HG02763 (cell line): ENCODE measurements around the gene SMAP1.

Source experiments
- ATAC-seq: cut with Tn5 transposase; IDR thresholded peaks from one replicate; pipeline ENCODE4 v1.9.1; 2021; ENCODE audit warnings: mild to moderate bottlenecking, moderate library complexity; ENCODE audit not compliant: unreplicated experiment

SMAP1 gene

GRCh38 chr6:70884074-70884983 is 216.6 kb downstream of the SMAP1 start:
- ATAC-seq: peak; percentile 66

GRCh38 chr6:70886071-70886470 is 218.4 kb downstream of the SMAP1 start:
- ATAC-seq: no peak

GRCh38 chr6:70886661-70887060 is 219.0 kb downstream of the SMAP1 start:
- no peak for ATAC-seq

GRCh38 chr6:70889270-70889669 is 221.6 kb downstream of the SMAP1 start:
- ATAC-seq: no peak

- ATAC-seq: no peak
These were observed 226.3 kb downstream of the SMAP1 start for GRCh38 chr6:70894001-70894400.

- ATAC-seq: no peak
These were observed 232.4 kb downstream of the SMAP1 start for GRCh38 chr6:70900047-70900446.

- ATAC-seq: no peak
These were observed 233.6 kb downstream of the SMAP1 start for GRCh38 chr6:70901324-70901723.

DNA sequence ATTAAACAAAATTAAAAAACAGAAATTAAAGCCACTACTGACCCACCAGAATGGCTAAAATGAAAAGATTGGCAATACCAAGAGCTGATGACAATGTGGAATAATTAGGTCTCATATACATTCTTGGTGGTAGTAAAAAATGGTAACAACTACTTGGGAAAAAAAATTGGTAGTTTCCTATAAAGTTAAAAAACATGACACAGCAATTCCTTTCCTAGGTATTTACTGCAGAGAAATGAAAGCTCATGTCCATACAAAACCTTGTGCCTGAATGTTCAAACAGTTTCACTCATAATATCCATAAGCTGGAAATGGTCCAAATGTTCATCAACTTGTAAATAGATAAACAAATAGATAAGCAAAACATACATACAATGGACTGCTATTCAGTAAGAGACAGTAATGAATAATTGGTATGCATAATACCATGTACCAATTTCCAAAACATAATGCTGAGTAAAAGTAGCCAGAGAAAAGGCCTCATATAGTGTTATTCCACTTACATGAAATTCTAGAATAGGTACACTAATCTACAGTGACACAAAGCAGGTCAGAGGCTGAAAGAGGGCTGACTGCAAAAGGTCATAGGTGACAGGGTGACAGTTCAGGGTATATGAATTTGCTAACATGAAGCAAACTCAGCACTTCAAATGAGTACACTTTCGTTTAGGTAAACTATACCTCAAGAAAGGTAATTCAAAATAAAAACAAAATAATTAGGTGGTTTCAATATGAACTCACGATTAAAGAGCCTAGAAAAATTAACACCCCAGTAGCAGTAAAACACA is 236.2 kb downstream of the SMAP1 start:
- no peak for ATAC-seq

DNA sequence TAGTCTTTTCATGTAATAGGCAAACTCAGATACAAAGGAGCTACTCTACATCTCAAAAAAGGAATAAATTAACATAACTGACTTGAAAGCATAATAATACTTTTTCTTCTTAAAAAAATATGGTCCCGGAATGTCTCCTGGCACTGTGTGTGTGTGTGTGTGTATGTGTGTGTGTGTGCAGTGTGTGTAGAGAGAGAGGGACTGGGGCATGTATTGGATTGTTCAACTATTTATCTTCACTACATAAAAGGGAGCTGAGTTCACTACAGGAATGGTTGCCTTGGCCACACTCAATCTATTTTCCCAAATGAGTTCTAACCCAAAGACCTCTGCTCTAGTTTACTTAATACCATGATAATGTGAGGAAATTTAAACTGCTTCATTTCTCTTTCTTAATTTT is 238.1 kb downstream of the SMAP1 start:
- ATAC-seq: no peak
